ENCODE measurements around the gene ELP1. TPM values are rescaled to one million over a fixed set of nuclear protein-coding genes. Genes with fewer than 3 reads are reported as not detected.

The ELP1 gene
- total RNA-seq, 1 donor from 2014 or later = 20.7 TPM

DNA sequence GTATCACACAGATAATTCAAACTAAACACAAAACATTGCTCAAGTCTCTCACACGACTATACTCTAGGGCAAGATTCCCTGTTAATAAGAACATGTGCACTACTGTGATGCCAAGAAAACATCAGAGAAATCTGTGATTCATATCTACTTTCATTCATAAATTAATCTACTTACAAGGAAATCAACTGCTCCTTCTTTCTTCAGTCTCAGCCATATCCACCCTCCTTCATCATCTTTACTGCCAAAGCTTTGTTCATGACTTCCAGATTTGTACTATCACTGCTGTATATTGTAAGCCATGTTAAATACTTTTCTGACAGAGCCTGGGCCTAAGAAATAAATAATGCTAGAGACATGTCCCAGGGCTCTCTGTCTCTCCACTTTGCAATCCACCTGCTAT lies 44.3 kb upstream of the ELP1 start:
- no peak for FAIRE-seq
- peaks cover 5% of the 10 kb centered on the region for H3K36me3 Mint-ChIP-seq (ENCODE audit: low read depth, unreplicated experiment)
- Histone ChIP-seq H3K36me3 (ENCODE audit: insufficient read depth, low read length) (peaks cover 22% of the 10 kb centered on the region), H4K20me1 (ENCODE audit: insufficient read depth, low read length) (no peaks in the 10 kb centered on the region), H2AFZ (ENCODE audit: low read depth, low read length) (no peak overlapping the region), H3K4me3 (ENCODE audit: insufficient read depth, low read depth, low read length) (no peak overlapping the region), H3K9me3 (ENCODE audit: insufficient read depth, low read depth, low read length) (no peaks in the 10 kb centered on the region), H3K27me3 (ENCODE audit: insufficient read depth, low read length) (no peaks in the 10 kb centered on the region), H3K4me1 (ENCODE audit: insufficient read depth, low read length) (no peaks in the 10 kb centered on the region), H3K9ac (ENCODE audit: low read length) (no peak overlapping the region), H3K4me2 (ENCODE audit: low read length) (no peak overlapping the region), H3K79me2 (ENCODE audit: insufficient read depth, low read length) (no peaks in the 10 kb centered on the region), H3K27ac (ENCODE audit: low read depth, low read length) (no peak overlapping the region)
- DNase-seq (ENCODE audit: low read depth) = no peak
- no peak overlapping the region for H3K4me3 Mint-ChIP-seq (ENCODE audit: unreplicated experiment)
- no peaks in the 10 kb centered on the region for H3K27me3 Mint-ChIP-seq (ENCODE audit: low read depth, unreplicated experiment)
- no peaks in the 10 kb centered on the region for H3K4me1 Mint-ChIP-seq (ENCODE audit: low read depth, unreplicated experiment)
- H3K27ac Mint-ChIP-seq (ENCODE audit: unreplicated experiment) = no peak overlapping the region
- no peaks in the 10 kb centered on the region for H3K9me3 Mint-ChIP-seq (ENCODE audit: unreplicated experiment)
- TF ChIP-seq EZH2 (IDR thresholded peaks at IDR 0.05; ENCODE audit: insufficient read depth, low read length) = no peak
- TF ChIP-seq, protein P1, sequence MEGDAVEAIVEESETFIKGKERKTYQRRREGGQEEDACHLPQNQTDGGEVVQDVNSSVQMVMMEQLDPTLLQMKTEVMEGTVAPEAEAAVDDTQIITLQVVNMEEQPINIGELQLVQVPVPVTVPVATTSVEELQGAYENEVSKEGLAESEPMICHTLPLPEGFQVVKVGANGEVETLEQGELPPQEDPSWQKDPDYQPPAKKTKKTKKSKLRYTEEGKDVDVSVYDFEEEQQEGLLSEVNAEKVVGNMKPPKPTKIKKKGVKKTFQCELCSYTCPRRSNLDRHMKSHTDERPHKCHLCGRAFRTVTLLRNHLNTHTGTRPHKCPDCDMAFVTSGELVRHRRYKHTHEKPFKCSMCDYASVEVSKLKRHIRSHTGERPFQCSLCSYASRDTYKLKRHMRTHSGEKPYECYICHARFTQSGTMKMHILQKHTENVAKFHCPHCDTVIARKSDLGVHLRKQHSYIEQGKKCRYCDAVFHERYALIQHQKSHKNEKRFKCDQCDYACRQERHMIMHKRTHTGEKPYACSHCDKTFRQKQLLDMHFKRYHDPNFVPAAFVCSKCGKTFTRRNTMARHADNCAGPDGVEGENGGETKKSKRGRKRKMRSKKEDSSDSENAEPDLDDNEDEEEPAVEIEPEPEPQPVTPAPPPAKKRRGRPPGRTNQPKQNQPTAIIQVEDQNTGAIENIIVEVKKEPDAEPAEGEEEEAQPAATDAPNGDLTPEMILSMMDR (IDR thresholded peaks at IDR 0.05; ENCODE audit: insufficient read depth, low read depth, low read length) = no peak

DNA sequence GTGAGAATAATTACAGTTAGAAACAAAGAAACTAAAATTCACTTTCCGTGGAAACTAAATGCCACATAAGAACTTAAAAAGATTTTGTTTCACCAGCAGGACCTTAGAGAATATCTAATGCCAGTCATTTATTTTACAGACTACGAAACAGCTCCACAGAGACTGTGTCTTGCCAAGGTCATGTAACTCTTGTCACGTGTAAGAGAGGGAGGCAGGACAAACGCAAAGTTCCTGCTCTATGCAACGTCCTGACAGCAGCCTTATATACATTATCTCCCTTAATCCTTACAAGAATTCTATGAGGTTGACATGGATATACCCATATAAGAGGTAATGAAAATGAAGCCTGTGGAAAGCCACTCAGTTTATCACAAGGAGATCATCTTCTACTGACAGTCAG lies 40.0 kb upstream of the ELP1 start:
- Histone ChIP-seq H3K9me3 (ENCODE audit: insufficient read depth, low read depth, low read length) (no peaks in the 10 kb centered on the region), H3K4me1 (ENCODE audit: insufficient read depth, low read length) (no peaks in the 10 kb centered on the region), H3K27ac (ENCODE audit: low read depth, low read length) (no peak overlapping the region), H3K9ac (ENCODE audit: low read length) (no peak overlapping the region), H3K4me3 (ENCODE audit: insufficient read depth, low read depth, low read length) (no peak overlapping the region), H3K4me2 (ENCODE audit: low read length) (no peak overlapping the region), H4K20me1 (ENCODE audit: insufficient read depth, low read length) (no peaks in the 10 kb centered on the region), H2AFZ (ENCODE audit: low read depth, low read length) (no peak overlapping the region), H3K27me3 (ENCODE audit: insufficient read depth, low read length) (no peaks in the 10 kb centered on the region), H3K36me3 (ENCODE audit: insufficient read depth, low read length) (peaks cover 26% of the 10 kb centered on the region), H3K79me2 (ENCODE audit: insufficient read depth, low read length) (no peaks in the 10 kb centered on the region)
- no peak for FAIRE-seq
- DNase-seq (ENCODE audit: low read depth) = no peak
- Mint-ChIP-seq H3K27me3 (ENCODE audit: low read depth, unreplicated experiment) (no peaks in the 10 kb centered on the region), H3K9me3 (ENCODE audit: unreplicated experiment) (peaks cover 4% of the 10 kb centered on the region), H3K27ac (ENCODE audit: unreplicated experiment) (no peak overlapping the region), H3K36me3 (ENCODE audit: low read depth, unreplicated experiment) (peaks cover 19% of the 10 kb centered on the region), H3K4me3 (ENCODE audit: unreplicated experiment) (no peak overlapping the region), H3K4me1 (ENCODE audit: low read depth, unreplicated experiment) (no peaks in the 10 kb centered on the region)
- TF ChIP-seq, protein P1 (IDR thresholded peaks at IDR 0.05; ENCODE audit: insufficient read depth, low read depth, low read length) = no peak
- TF ChIP-seq EZH2 (IDR thresholded peaks at IDR 0.05; ENCODE audit: insufficient read depth, low read length) = no peak

DNA sequence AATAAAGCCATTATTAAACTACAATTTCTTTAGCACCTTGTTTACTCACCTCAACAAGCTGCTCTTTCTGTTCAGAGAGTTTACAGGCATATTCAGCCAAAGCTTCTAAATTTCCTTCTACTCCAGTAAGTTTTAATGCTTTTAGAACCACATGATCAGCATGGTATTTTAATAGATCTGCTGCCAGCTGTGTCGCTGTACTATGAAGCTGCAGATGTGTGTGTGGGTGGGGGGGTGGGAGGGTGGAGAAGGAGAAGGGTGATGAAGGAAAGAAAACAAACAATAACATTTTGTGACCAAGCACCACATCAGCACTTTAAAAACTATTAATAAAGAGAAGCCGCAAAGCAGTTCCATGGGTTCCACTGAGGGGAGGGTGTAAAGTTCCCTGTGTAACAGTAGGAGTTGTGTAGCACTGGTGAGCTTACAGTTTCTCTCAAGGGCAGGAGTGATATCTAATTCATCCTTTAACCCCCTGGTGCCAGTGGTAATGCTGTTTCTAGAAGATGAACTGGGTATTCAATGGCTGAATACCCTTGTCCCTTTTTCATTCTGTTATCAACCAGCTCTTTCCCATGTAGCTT lies 38.8 kb upstream of the ELP1 start:
- H2AFZ ChIP-seq (ENCODE audit: low read depth, low read length) = no peak overlapping the region
- Mint-ChIP-seq H3K4me3 (ENCODE audit: unreplicated experiment) (no peak overlapping the region), H3K27ac (ENCODE audit: unreplicated experiment) (no peak overlapping the region), H3K4me1 (ENCODE audit: low read depth, unreplicated experiment) (no peaks in the 10 kb centered on the region), H3K9me3 (ENCODE audit: unreplicated experiment) (peaks cover 4% of the 10 kb centered on the region), H3K27me3 (ENCODE audit: low read depth, unreplicated experiment) (no peaks in the 10 kb centered on the region), H3K36me3 (ENCODE audit: low read depth, unreplicated experiment) (peaks cover 17% of the 10 kb centered on the region)
- DNase-seq (ENCODE audit: low read depth) (peak; percentile 21), FAIRE-seq (no peak)
- no peak overlapping the region for H3K4me2 ChIP-seq (ENCODE audit: low read length)
- no peak overlapping the region for H3K4me3 ChIP-seq (ENCODE audit: insufficient read depth, low read depth, low read length)
- TF ChIP-seq EZH2 (IDR thresholded peaks at IDR 0.05; ENCODE audit: insufficient read depth, low read length) = no peak
- TF ChIP-seq, protein P1 (IDR thresholded peaks at IDR 0.05; ENCODE audit: insufficient read depth, low read depth, low read length) = no peak
- H3K9ac ChIP-seq (ENCODE audit: low read length) = no peak overlapping the region
- no peaks in the 10 kb centered on the region for H3K9me3 ChIP-seq (ENCODE audit: insufficient read depth, low read depth, low read length)
- no peaks in the 10 kb centered on the region for H3K79me2 ChIP-seq (ENCODE audit: insufficient read depth, low read length)
- H4K20me1 ChIP-seq (ENCODE audit: insufficient read depth, low read length) = no peaks in the 10 kb centered on the region
- no peaks in the 10 kb centered on the region for H3K27me3 ChIP-seq (ENCODE audit: insufficient read depth, low read length)
- H3K4me1 ChIP-seq (ENCODE audit: insufficient read depth, low read length) = no peaks in the 10 kb centered on the region
- peaks cover 25% of the 10 kb centered on the region for H3K36me3 ChIP-seq (ENCODE audit: insufficient read depth, low read length)
- H3K27ac ChIP-seq (ENCODE audit: low read depth, low read length) = no peak overlapping the region
